Raji (cell line): ENCODE results near the gene NFKBIE.

ENCODE experiments used
- POLR2A ChIP-seq: IDR thresholded peaks from 2 replicates; pipeline ENCODE4 v1.6.1; 2011; ENCODE audit warnings: low read depth, low read length, control low read depth; ENCODE audit not compliant: insufficient read depth

The NFKBIE gene

DNA sequence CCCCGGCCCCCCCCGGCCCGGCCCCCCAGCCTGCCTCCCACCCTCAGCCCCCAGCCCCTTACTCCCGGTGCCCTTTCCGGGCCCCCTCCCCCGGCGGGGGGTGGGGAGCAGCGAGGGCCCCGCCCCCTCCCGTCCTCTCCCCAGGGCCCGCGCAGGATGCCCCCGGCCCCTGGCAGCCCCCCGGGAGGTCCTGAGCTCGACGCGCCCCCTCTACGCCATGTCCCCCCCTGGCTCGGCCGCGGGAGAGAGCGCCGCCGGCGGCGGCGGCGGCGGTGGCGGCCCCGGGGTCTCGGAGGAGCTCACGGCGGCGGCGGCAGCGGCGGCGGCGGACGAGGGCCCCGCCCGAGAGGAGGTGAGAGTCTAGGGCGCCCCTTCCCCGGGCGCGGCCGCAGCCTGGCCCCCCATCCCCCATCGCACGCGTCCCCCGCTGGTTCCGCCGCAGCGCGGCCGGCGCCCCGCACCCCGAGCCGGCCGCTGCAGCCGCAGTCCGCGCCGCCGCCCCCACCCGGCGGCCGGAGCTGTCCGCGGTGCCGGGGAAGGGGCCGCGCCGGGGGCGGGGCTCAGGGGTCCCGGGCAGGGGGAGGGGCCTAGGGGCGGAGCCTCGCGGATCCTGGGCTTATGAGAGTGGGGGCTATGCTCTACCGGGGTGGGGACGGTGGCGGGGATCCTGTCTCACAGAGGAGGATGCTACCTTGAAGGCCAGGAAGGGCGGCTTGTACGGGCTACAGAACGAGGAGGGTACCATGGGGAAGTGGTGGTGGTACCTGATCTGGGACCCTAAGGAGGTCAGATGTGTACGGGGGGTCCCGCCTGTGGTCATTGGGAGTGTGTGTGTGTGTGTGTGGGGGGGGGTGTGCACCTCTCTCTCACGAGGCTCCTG, 5.4 kb upstream of the NFKBIE start:
- TF ChIP-seq POLR2A = no peak

DNA sequence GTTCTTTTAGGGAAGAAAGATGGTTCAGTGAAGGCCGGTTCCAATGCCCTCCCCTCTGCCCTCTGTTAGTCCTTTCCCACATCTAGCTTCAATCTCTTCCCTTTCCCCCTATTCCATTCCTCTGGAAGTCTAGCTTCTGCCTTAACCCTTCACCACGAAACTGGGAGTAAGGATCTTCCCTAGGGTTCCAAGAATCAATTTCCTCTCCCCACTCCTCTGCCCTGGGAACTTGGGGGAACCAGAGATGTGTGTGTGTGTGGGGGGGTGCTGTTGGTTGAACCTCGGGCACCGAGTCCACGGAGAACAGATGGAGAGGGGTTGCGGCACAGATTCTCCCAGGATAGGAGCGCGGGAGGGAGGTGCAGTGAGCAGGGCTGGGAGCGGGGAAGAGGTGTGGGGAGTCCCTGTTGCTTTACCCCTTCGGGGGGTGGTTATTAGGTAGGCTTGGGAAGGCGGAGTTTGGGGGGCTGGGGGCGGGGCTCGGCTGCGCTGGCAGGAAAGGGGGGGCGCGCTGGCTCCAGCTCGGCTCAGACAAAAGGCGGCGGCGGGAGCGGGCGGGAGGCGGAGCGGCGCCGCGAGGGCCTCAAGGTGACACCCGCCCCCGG, 4.7 kb upstream of the NFKBIE start, which contains the start of gene TMEM151B:
Gene TMEM151B (plus strand): TSS at position 530 of the 605 bp plus-strand sequence. CDS start 293 bp downstream, outside the sequence.
- TF ChIP-seq POLR2A = no peak

DNA sequence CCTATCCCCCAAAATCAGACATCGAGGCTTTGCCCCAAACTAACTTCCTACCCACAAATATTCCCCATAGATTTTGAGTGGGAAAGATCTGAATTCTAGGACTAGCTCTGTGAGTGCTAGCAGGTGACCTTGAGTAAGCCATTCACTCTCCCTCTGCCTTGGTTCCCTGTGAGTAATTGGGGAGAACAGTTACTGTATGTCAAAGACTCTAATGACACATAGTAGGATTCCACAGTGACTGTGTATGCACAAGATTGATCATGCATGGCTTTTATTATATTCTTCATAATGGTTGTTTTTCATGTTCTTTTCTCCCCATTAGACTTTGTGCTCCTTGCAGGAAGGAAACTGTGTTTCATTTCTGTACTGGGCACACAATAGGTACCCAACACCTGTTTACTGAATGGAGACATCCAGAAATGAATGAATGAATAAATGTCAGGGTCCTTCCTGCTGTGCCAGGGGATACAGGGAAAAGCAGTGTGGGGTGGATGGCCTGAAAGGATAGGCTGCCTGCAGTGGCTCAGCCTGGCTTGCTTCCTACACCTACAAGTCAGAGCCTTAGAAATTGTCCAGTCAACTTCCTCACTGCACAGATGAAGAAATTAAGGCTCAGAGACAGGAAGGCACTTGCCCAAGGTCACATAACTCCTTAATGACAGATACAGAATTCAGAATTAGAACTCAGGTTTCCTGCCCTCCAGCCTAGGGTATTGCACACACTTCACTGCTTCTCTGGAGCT, 4.0 kb upstream of the NFKBIE start:
- TF ChIP-seq POLR2A = no peak

DNA sequence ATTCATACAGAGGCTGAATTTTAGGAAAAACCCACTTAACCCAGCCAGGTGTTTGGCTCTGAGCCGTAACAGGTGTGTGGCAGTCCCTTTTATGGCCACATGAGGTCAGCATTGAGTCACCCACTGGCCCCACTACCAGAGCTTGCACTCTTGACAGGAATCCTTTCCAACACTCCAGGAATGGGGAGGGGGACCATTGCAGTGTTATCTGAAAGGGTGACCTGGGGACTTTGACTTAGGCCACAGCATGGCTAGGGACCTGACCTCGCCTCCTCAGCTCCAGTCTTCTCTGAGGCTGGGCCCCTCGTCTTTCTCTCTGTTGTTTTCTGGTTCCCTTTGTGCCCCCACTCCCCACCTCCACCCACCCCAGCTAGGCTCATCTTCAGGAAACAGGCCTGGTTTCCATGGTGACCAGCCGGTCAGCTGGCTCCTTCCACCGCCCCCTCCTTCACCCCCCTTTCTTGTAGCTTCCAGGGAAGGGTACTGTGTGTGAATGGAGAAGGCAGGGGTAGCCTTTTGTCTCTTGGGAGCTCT, 2.8 kb upstream of the NFKBIE start:
- TF ChIP-seq POLR2A = no peak

DNA sequence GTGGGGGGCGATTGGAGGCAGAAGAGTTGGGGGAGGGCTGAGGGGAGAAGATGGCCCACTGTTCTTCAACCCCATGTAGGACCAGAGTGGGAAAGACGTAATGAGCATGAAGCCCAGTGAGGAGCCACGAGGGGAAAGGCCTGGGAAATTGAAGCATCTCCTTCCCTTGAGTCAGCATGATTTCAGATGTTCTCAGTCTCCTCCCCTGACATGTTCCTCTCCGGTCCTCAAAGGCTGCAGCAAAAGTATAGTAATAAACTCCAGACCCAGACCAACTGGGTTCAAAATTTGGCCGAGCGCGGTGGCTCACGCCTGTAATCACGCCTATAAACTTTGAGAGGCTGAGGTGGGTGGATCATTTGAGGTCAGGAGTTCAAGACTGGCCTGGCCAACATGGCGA, 1.9 kb upstream of the NFKBIE start:
- no peak for TF ChIP-seq POLR2A

DNA sequence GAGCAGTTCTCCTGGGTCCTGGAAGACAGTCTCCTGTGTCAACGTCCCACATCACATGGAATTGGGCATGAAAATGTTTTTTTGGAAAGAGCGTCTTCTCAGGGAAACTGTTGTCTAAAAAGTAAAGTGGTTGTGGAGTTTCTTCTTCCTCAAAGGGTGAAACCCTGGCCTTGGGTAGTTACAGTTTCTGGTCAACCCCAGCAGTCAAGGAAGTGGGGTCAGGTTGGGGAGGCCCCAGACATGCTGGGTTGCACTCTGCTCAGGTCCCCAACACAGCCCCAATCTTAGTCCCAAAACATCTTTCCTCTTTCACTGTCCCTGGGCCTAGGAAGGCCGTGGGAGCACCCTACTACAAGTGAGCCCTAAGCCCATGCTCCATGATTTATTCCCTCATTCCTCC, 996 bp upstream of the NFKBIE start:
- no peak for TF ChIP-seq POLR2A

DNA sequence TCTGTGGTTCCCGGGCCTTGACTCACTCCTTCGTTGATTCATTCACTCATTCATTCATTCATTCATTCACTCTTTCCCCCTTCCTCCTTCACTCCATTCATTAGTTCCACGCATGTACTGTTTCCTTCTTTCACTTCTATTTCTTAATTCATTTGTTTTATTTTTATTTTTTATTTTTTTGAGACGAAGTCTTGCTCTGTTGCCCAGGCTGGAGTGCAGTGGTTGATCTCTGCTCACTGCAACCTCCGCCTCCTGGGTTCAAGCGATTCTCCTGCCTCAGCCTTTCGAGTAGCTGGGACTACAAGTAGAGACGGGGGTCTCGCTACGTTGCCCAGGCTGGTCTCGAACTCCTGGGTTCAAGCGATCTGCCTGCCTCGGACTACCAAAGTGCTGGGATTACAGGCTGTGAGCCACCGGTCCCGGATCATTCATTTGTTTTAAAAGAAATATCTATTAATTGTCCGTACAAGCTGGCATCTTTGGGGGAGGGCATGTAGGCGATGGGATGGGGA, 427 bp upstream of the NFKBIE start:
- no peak for TF ChIP-seq POLR2A

DNA sequence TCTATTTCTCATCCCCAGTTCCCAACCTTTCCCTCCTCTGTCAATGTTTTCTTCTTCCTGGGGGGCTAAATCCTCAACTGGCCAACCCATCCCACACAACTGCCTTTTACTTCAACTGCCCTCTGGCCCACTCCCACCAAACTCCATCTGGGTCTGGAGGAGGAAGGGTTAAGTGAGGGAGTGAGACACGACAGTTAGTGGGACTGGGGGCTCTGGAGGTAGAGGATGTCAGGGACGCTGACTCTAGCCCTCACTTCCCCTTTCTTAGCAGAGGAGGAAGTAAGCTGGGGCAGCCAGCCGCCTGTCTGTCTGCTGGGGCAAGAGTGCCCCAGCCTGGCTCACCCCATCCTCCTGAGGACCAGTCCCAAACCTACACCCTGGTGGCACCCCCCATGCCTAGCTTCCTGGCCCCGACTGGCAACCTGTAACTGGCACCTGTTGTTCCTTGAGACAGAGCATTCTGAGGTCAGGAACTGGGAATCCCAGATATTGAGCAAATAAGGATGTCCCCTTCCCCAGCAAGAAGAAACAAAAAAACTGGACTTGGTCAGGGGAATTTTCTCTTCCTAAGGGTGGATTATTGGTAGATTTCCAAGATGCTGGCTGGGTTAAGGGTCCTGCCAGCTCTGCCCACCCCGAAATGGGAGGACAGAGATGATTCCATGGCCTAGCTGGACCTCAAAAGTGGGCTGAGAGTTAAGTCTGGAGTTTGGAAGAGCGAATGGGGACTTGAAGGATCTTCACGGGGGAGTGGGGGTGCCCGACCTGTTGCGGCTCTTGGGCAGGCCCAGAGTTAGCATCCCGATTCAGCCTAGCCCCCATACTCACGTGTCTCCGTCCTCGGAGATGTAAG, 971 bp downstream of the NFKBIE start:
- peak; percentile 73 for TF ChIP-seq POLR2A

DNA sequence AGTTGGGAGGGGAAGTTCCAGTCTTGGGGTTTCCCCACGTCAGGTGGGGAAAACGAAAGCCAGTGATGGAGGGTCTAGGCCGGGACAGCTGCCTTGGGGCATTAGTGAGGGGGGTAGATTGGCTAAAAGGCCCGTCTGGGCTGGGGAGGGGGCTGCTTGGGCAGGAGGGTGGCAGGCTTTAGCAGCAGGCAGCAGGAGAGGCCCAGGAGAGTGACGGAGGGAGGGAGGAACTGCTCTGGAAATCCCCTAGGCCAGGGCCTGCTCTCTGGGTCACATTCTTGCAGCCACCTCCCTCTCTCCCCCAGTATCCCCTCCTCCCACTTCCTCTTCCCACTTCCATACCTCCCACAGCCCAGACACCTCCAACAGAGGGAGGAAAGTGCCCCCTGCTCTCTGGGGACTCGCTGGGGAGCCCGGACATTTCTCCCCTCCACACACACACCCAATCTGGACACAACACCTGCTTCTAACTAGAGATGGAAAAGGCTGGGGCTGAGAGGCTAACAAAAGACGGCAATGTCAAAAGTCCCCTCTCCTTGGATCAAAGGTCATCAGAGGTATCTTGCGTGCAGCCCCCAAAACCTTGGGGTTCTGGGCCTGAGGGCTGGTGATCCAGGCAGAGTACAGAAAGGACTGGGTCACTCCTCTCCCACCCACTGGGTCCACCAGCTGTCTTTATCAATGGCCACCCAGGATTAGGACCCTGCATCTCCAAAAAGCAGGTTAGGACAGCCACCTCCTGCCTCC, 1.8 kb downstream of the NFKBIE start:
- TF ChIP-seq POLR2A = 0 out of 2 replicates have a peak, but pooled peaks have one; percentile 18

DNA sequence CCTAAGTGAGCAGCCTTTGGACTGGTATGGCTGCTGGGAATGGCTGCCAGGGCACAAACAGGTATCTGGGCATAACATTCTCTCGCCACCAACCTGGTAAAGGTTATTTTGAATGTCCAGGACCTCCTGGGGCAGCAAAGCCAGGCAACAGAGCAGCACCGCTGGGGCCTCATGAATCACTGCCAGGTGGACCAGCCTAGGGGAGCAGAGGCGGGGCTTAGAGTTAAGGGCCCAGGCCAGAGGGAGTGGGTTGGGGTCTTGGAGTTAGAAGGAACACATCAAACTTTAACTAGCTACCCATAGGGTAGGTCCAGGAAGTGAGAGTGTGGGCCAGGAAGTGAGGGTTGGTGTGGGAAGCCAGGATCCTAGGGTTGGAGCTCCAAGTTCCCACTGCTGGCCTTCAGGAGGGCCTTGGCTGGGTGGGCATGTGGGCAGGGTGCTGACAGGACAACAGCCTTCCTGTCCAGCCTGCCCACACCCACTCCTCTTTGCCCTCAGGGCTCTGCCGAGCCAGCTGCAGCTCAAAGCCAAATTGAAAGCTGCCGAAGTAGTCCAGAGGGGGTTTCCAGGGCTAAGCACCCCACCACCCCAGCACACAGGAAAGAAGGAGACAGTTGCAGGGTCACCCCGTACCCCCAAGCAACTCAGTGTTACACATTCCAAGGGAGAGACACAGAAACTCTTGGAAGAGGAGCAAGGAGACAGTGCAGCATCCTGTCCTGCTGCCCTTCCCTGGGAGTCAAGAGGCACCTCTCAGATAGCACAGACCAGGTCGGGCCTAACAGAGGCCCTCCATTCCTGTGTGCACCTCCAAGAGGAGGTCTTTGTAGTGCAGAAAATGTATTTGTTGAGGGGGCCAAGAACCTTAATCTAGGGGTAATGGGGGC, 2.6 kb downstream of the NFKBIE start:
- no peak; the same call in 1 of the 2 replicates for TF ChIP-seq POLR2A

DNA sequence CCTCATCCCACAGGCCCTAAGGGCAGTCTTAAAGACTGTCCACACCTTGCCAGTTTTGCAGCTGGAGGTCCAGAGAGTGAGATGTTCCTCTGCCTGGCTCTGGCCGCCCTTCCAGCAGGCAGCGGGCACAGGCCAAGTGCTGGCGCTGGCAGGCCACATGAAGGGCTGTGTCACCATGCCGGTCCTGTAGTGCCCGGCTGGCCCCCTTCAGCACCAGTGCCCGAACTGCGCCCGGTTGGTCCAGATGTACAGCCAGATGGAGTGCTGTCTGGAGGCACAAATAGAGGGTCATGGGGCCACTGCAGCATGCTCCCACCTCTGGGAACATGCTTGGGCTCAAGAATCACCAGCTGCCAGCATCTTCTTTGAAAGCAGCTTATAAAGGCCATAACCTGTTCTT, 3.8 kb downstream of the NFKBIE start:
- no peak for TF ChIP-seq POLR2A

DNA sequence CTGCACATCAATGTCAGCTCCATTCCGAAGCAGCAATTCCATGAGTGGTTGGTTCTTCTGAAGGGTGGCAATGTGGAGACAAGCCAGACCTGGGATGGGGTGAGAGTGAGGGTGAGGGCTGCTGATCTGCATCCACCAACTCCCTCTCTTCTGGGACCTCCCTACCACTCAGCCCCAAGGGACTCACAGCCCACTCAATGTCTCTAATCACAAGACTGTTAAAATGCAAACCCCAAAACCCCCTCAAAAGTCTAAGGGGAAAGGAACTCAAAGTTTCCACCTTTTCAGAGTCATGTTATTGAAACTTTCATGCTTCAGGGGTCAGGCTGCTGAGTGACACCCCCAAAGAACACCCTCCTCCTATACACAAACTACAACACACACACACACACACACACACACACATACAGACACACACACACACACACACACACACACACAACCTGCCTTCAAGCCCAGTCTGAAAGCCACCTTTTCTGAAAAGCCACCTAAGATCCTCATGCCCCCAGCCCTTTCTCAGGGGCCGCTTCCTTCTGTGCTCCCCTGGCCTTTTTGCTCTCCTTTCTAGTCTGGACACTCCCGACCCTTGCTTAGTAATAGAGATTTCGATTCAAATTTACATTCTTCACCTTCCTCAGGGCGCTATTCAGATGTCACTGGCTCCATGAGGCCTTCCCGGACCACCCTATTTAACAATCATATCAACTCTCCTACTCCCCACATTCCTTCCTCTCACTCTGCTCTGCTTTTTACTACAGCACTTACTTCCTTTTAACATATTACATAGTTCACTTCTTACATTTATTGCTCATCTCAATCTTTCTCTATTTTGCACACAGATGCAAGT, 4.7 kb downstream of the NFKBIE start:
- no peak for TF ChIP-seq POLR2A

DNA sequence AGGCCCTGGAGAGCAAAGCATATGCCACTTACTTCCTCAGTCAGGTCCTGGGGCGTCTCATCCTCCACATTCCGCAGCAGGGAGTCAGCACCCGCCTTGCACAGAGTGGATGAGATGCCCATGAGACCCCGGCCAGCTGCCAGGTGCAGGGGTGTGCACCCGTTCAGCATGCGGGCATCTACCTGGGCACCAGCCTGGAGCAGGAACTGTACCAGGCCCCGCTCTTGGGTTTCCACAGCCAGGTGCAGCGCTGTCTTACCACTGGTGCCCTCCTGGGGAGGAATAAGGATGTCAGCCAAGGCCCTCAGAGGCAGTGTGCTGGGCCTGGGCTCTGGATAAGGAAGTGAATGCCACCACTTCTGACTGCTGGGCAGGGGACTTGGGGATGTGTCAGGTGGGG, 5.3 kb downstream of the NFKBIE start:
- no peak for TF ChIP-seq POLR2A
